Right atrium auricular region (tissue), 2 donors: ENCODE measurements around the gene FBXL17. TPM values are rescaled to one million over a fixed set of nuclear protein-coding genes. Genes with fewer than 3 reads are reported as not detected.

Experiments
- DNase-seq: peaks from one replicate; pipeline ENCODE4 v3.0.0-alpha.2; 2019; ENCODE audit warnings: low spot score
- H3K27ac ChIP-seq, 2 donors: fragments of 200-600 bp; sonication (generic); 1 replicate in 1 of 2; 2 replicates in 1 of 2; pipeline ENCODE4 v1.5.1; 2016 to 2019
- H3K27me3 ChIP-seq, 2 donors: fragments of 200-600 bp; sonication (generic); one replicate each; pipeline versions ENCODE4 v1.5.1 to v1.6.0; 2017 to 2019
- H3K36me3 ChIP-seq: fragments of 200-600 bp; sonication (generic); one replicate; pipeline ENCODE4 v1.5.1; 2016
- H3K4me1 ChIP-seq, 2 donors: fragments of 200-600 bp; sonication (generic); one replicate each; pipeline versions ENCODE4 v1.5.1 to v1.6.0; 2017 to 2019
- H3K4me3 ChIP-seq, 2 donors: fragments of 200-600 bp; sonication (generic); 1 replicate in 1 of 2; 2 replicates in 1 of 2; pipeline ENCODE4 v1.5.1; 2017 to 2019; ENCODE audit warnings: mild to moderate bottlenecking in 1 of 2, moderate library complexity in 1 of 2
- H3K9me3 ChIP-seq, 2 donors: fragments of 200-600 bp; sonication (generic); one replicate each; pipeline ENCODE4 v1.5.1; 2019
- total RNA-seq, 2 donors: library from RNA; depleted of rRNA; stranded (reverse); fragments of >200 nt; gene quantifications; one replicate each; pipeline ENCODE4 v1.1.0, GENCODE V29; 2016
- TF ChIP-seq, protein P1 (sequence below), 2 donors: fragments of 200-600 bp; sonication (generic); IDR thresholded peaks; one replicate each; pipeline ENCODE4 v1.5.1; 2019; ENCODE audit warnings: antibody characterized with exemption in 2 of 2

The FBXL17 gene
- total RNA-seq, 2 donors from 2014 or later: 16.1 to 31.7 TPM

DNA sequence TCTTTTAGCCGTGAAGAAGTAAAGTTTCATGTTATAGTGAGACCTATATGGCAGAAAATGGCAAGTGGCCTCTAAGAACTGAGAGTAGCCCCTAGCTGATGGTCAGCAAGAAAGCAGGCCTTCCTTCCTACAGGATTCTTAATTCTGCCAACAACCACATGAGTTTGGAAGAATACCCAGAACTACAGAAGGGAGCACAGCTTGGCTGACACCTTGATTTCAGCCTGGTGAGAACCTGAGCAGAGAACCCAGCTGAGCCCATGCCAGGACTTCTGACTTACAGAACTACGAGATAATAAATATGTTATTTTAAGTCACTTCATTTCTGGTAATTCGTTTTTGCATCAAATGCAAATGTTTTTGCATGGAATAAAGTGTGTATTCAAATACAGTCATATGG, 5.9 kb upstream of the FBXL17 start:
- Histone ChIP-seq H3K27ac (no peak overlapping the region), H3K4me1 (peaks cover 0 to 5% of the 10 kb centered on the region in 2 donors)
- DNase-seq: no peak

DNA sequence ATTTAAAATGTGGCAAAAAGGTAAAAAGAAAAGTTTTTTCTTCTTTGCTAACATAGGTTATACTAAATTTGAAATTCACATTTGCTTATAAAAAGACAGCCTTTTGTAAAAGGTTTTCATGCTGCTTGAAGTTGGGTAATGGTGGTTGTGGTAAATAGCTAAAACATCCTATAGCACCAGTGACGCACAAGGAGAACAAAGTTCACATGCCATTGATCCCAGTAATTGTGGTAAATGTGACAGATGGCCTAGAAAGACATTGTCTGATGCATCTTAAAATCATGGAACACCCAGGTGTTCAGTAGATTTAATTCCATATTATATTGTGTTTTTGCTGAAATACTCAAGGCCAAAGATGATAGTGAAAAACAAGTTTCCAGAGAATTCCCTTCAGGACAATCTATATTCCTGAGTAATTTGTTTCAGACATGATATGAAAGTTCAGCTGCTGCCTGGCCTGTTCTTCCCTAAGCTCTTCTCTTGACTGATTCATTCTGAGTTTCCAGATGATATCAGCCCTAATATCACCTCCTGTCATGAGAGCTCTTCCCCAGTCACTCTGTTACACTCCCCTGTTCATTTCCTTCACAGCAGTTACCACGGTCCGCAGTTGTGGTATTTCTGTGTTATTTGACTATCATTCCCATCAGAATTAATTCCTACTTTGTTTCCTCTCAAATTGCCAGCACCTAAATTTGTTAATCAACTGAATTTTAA, 4.6 kb upstream of the FBXL17 start:
- Histone ChIP-seq H3K27me3 (no peaks in the 10 kb centered on the region), H3K9me3 (no peaks in the 10 kb centered on the region), H3K4me1 (peaks cover 0 to 9% of the 10 kb centered on the region in 2 donors), H3K4me3 (no peak overlapping the region), H3K36me3 (no peaks in the 10 kb centered on the region), H3K27ac (no peak overlapping the region)
- TF ChIP-seq, protein P1, sequence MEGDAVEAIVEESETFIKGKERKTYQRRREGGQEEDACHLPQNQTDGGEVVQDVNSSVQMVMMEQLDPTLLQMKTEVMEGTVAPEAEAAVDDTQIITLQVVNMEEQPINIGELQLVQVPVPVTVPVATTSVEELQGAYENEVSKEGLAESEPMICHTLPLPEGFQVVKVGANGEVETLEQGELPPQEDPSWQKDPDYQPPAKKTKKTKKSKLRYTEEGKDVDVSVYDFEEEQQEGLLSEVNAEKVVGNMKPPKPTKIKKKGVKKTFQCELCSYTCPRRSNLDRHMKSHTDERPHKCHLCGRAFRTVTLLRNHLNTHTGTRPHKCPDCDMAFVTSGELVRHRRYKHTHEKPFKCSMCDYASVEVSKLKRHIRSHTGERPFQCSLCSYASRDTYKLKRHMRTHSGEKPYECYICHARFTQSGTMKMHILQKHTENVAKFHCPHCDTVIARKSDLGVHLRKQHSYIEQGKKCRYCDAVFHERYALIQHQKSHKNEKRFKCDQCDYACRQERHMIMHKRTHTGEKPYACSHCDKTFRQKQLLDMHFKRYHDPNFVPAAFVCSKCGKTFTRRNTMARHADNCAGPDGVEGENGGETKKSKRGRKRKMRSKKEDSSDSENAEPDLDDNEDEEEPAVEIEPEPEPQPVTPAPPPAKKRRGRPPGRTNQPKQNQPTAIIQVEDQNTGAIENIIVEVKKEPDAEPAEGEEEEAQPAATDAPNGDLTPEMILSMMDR (IDR thresholded peaks at IDR 0.05): no peak
- DNase-seq: no peak

More for the DNA sequence above, 5.9 kb upstream of the FBXL17 start:
- no peaks in the 10 kb centered on the region for H3K9me3 ChIP-seq
- no peak overlapping the region for H3K4me3 ChIP-seq
- H3K27me3 ChIP-seq: no peaks in the 10 kb centered on the region
- H3K36me3 ChIP-seq: no peaks in the 10 kb centered on the region
- TF ChIP-seq, protein P1 (IDR thresholded peaks at IDR 0.05): no peak

DNA sequence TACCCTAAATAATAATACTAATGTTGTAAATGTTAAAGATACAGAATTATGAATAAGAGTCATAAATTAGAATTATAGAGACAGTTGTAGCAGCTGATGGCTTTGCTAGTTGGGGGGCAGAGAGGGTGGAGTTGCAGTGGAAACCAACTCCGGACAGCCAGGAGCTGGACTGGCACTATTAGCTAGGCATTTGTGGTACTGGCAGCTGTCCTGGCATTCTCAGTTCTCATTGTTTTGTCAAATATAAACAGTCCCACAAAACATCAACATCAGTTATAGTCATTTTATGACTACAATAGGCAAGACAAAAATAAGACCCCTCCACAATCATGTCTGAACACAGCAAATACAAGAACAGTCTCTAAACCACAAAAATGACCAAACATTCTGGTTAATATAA, 2.8 kb upstream of the FBXL17 start:
- no peaks in the 10 kb centered on the region for H3K9me3 ChIP-seq
- no peak overlapping the region for H3K27ac ChIP-seq
- H3K4me1 ChIP-seq: peaks cover 0 to 13% of the 10 kb centered on the region in 2 donors
- TF ChIP-seq, protein P1 (IDR thresholded peaks at IDR 0.05): no peak
- no peaks in the 10 kb centered on the region for H3K27me3 ChIP-seq
- no peak overlapping the region for H3K4me3 ChIP-seq
- H3K36me3 ChIP-seq: no peaks in the 10 kb centered on the region
- no peak for DNase-seq

DNA sequence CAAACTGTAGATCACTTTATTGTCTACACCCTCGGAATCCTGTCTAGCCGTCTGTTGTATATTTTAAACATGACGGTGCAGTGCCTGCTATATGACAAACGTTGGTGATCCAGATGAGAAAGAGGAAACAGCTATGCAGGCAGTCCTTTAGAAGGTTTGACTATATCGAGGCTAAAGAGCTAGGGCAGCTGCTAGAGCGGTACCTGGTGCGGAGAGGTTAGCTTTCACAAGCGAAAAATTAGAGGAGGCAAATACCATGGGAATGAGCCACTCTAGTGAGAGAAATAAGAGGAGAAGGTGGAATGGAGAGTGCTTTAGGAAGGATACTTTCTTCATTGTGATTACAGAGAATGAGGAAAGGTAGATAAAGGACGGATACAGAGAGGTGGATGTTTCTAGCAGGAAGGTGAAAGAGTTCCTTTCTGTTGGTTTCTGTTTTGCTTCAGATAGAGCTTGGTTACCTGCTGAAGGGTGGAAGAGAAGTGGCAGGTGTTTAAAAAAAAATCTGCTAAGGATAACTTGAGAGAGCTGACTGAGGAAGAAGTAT, 959 bp upstream of the FBXL17 start:
- Histone ChIP-seq H3K27ac (peak overlapping the region; percentile 99 to 100), H3K9me3 (no peaks in the 10 kb centered on the region), H3K36me3 (no peaks in the 10 kb centered on the region), H3K4me1 (peaks cover 0 to 19% of the 10 kb centered on the region in 2 donors), H3K27me3 (no peaks in the 10 kb centered on the region), H3K4me3 (peak overlapping the region; percentile 88 to 89)
- TF ChIP-seq, protein P1 (IDR thresholded peaks at IDR 0.05): no peak
- no peak for DNase-seq

DNA sequence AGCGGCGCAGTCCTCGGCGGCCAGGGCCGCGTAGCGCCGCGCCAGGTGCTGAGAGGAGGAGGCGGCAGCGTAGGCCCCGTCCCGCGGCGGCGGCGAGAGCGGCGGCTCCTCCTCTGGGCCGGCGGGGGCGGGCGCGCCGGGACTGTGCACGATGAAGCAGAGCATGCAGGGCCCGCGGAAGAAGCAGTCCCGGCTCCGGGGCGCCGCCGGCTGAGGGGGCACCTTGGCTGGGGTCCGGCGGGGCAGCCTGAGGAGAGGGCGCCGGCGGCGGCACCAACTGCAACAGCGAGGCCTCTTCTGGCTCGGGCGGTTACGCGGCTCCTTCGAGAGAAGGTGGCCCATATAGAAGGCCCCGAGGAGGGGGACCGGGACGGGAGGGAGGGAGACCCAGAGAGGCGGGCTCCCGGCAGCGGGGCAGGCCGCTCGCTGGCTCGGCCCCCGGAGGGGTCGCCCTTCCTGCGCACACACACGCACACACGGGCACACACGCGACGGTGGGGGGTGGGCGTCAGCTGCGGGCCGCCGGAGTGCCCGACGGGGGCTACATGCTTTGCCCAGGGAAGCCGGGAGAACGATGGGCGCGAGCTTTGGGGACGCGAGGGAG, 446 bp downstream of the FBXL17 start:
- TF ChIP-seq, protein P1 (IDR thresholded peaks at IDR 0.05): no peak
- H3K36me3 ChIP-seq: no peaks in the 10 kb centered on the region
- no peaks in the 10 kb centered on the region for H3K9me3 ChIP-seq
- peaks cover 0 to 29% of the 10 kb centered on the region in 2 donors for H3K4me1 ChIP-seq
- peak; percentile 76 for DNase-seq
- H3K27ac ChIP-seq: peak overlapping the region; percentile 99 to 100
- H3K27me3 ChIP-seq: no peaks in the 10 kb centered on the region
- H3K4me3 ChIP-seq: peak overlapping the region; percentile 88 to 89
